Glomerular endothelial cell (primary cell): ENCODE results near the gene CORO2A. TPM values are rescaled to one million over a fixed set of nuclear protein-coding genes. Genes with fewer than 3 reads are reported as not detected.
"Not testable (repeated sequence)": the region's sequence is repeated elsewhere in the genome, so short reads cannot be mapped to it uniquely, and the experiment has no call there.

ENCODE experiments used
- DNase-seq: peaks from one replicate; pipeline ENCODE4 v3.0.0-alpha.2; 2011; ENCODE audit warnings: low read depth, low spot score; ENCODE audit errors: extremely low read depth
- total RNA-seq: library from RNA; depleted of rRNA; stranded (reverse); fragments of >200 nt; gene quantifications from 2 replicates; pipeline ENCODE4 v1.2.3, GENCODE V29; 2015

Gene CORO2A
- total RNA-seq, 1 donor from 2014 or later = 0.64 TPM

DNA sequence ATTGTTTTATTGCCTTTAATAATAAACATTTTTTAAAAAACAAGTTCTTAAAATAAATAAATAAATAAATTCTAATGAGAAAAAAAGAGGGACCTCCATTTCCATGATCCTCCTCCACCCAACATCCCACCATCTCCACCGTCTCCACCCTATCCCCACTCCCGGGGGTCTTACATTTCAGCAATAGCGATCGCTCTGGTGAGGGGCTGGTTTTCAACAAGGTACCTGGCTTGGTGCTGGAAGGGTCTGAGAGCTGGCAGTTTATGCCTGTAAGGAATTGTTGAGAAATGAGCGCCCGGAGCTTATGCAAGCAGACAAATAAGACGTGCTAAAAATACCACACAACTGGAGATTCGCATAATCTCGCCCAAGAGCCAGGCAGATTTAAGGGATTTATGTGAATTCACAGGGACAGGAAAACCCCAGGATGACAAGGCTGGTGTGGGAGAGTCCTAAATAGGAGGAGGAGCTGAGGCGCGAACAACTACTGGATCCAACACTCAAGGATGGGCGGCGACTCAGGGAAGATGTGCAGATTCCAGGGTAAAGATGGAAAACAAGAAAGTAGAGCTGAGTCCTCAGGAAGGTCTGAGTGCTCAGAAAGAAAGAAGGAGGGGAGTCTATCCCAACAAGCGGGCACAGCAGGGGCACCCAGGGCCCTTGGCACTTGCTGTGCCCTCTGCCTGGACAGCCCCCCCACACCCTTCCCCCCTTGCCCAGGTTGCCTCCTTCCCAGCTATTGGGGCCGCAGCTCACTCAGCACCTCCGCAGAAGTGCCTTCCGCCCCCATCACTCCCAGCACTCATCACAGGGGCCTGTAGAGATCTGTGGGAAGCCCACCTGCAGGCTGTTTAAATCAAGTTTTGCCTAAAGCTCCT is 100.5 kb downstream of the CORO2A start:
- no peak for DNase-seq

- DNase-seq = not testable (repeated sequence)
Measured at GRCh38 chr9:98090674-98091073, 101.8 kb downstream of the CORO2A start.

- no peak for DNase-seq
Measured at GRCh38 chr9:98087420-98088354, 104.8 kb downstream of the CORO2A start.

DNA sequence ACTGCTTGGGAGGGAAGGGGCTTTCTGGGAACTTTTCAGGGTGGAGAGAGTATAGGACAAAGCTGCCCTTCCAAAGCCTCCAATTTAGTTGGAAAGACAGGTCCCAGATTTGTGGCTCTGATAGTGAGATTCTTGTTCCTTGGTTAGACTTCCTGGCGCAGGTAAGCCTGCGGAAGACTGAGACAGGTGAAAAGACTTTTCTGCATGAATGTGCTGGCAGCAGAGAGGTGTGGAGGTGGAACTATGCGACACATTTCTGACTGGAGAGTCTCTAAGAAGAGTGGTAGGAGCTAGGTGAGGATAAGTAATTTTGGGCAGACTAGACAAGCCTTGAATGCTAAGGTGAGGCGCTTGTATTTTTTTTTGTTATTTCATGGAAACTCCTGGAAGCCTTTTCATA is 106.0 kb downstream of the CORO2A start:
- DNase-seq = no peak

- no peak for DNase-seq
Measured at GRCh38 chr9:98085944-98086343, 106.5 kb downstream of the CORO2A start.

- DNase-seq = no peak
Measured at GRCh38 chr9:98085058-98085457, 107.4 kb downstream of the CORO2A start.

DNA sequence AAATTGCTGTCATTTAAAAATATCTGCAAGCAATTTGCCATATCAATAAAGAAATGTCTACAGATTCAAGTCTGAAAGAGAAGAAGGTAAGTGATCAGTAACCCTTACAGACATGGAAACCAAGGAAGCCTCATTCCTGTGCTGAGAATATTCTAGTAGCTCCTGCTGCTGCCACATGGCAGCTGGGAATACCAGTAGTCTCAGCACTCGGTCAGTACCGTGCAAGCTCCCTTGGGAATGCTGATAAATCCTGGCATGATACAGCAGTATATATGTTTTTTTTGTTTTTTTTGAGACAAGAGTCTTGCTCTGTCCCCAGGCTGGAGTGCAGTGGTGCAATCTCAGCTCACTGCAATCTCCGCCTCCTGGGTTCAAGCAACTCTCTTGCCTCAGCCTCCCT is 108.0 kb downstream of the CORO2A start:
- no peak for DNase-seq

DNA sequence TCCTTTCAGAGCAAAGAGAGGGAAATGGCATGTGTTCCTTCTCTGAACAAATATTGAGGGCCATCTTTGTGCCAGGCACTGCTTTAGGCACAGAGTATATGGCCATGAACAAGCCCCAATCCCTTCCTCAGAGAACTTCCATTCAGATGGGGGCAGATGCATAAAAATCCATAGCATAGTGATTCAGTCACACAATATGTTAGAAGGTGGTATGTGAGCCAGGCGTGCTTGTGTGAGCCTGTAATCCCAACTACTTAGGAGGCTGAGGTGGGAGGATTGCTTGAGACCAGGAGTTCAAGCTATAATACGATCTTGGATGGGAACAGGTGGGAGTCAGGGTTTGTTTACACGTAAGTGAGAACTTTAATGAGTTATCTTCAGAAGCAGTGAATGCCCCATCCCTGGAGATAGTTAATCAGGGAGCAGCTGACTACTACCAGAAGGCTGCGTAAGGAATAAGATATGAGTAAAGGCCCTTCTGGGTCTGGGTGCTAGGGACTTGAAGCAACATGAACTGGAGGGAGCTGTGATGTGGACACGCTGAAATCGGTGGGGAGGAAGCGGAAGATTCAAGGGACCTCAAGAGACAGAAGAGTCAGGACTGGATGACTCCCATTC is 108.8 kb downstream of the CORO2A start:
- DNase-seq = no peak

GRCh38 chr9:98083061-98083501 is 109.4 kb downstream of the CORO2A start:
- DNase-seq = no peak

DNA sequence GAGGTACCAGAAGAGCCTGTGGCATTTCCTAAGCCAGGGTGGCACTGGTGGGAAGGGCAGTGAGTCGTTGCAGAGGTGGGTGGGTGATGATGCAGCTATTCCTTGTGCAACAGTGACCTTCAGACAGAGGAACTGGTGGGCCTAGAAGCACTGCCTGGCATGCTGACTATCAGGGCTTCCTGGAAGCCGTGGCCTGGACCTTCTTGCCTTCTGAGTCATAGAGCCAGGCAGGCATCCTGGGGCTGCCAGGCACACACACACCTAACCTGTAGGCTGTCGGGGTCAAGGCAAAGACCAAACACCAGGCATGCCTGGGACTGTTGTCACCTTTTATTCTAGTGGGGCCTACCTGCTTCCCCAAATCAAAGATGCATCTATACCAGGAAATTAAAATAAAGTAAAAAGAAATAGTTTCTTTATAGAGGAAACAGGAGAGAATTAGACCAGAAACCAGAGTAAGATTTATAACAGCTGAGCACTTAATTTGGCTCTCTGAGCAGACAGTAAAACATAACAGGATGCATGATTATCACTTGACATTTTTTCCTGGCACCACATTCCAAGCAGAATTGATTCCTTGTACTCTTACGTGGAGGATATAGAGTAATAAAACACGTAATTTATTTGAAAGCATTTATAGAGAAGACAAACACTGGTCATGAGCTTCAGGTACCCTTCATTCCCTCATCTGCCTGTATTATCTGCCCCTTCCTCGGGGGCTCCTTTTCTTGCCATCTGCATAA is 110.8 kb downstream of the CORO2A start:
- DNase-seq = no peak

- DNase-seq = no peak
Measured at GRCh38 chr9:98080780-98081179, 111.7 kb downstream of the CORO2A start.

- DNase-seq = no peak
Measured at GRCh38 chr9:98080326-98080725, 112.1 kb downstream of the CORO2A start.

DNA sequence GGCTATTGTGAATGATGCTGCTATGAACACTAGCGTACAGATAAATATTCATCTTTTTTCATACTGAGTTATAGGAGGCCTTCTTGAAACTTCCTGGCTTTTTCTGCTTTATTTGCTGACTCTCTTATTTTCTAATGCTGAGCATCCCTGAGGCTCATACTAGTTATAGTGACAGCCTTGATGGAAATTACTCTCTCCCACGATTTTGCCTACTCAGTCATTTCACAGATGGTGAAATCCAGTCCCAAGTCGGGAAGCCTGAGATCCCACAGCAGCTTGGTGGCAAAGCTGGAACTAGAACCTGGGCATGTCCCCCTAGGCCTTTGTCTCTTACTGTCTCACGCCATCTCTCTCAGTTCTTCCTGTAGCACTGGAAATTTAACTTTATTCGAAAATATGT is 113.5 kb downstream of the CORO2A start:
- no peak for DNase-seq

DNA sequence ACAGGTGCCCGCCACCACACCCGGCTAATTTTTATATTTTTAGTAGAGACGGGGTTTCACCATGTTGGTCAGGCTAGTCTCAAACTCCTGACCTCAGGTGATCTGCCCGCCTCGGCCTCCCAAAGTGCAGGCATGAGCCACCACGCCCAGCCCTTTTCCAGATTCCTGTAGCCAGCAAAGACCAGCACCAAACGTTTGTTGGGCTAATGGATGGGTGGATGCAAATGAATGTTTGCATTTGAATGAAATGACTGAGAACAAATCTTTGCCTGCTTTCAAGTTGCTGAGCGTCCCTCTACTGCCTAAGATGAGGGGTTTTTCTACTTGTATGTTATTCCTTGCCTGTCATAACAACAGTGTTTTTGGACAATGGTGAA is 115.9 kb downstream of the CORO2A start:
- not testable (repeated sequence) for DNase-seq

DNA sequence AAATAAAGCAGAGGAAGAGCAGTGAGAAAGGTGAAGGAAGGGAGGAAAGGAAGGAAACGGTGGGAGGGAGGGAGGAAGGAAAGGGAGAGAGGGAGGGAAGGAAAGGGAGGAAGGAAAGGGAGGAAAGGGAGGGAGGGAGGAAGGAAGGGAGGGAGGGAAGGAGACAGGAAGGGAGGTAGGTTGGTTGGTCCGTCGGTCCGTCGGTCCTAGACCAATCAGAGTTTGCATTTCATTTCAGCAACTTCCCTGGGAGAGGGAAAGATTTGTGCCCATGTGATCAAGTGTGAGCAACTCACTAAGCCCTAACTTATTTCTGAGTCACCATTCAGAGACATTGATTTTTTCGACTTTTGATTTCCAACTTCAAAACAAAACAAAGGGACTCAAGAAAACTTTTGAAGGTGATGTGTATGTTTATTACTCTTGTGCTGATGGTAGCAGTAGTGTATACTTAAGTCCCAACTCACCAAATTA is 117.1 kb downstream of the CORO2A start:
- no peak for DNase-seq

GRCh38 chr9:98074115-98074990 is 118.1 kb downstream of the CORO2A start:
- no peak for DNase-seq

GRCh38 chr9:98071737-98072136 is 120.7 kb downstream of the CORO2A start:
- no peak for DNase-seq
